Measurements from ENCODE around the gene TMEM82. TPM values are rescaled to one million over a fixed set of nuclear protein-coding genes. Genes with fewer than 3 reads are reported as not detected.

The TMEM82 gene
- total and polyA plus RNA-seq, 2 experiments from 2014 or later: 0.51 TPM; not detected in 1

GRCh38 chr1:15771836-15772515 is 29.7 kb downstream of the TMEM82 start:
- TF ChIP-seq CTCF (IDR thresholded peaks at IDR 0.05; ENCODE audit: low read depth, low read length): no peak
- Histone ChIP-seq H3K36me3 (peaks cover 55% of the 10 kb centered on the region), H3K27me3 (no peaks in the 10 kb centered on the region), H3K27ac (peak overlapping the region; percentile 6), H3K4me1 (ENCODE audit: low read depth) (no peaks in the 10 kb centered on the region), H3K4me3 (no peak overlapping the region), H3K9me3 (ENCODE audit: low read depth) (no peaks in the 10 kb centered on the region)
- no peak for DNase-seq (ENCODE audit: low read depth in 1 of 2, low spot score in 1 of 2)

GRCh38 chr1:15775706-15776105 is 33.4 kb downstream of the TMEM82 start:
- no peaks in the 10 kb centered on the region for H3K27me3 ChIP-seq
- peak in 1 of 2 donors; percentile 51 for DNase-seq (ENCODE audit: low read depth in 1 of 2, low spot score in 1 of 2)
- H3K36me3 ChIP-seq: peaks cover 54% of the 10 kb centered on the region
- no peaks in the 10 kb centered on the region for H3K4me1 ChIP-seq (ENCODE audit: low read depth)
- no peak overlapping the region for H3K27ac ChIP-seq
- no peaks in the 10 kb centered on the region for H3K9me3 ChIP-seq (ENCODE audit: low read depth)
- TF ChIP-seq CTCF (IDR thresholded peaks at IDR 0.05; ENCODE audit: low read depth, low read length): no peak
- no peak overlapping the region for H3K4me3 ChIP-seq

GRCh38 chr1:15777909-15778707 is 35.8 kb downstream of the TMEM82 start:
- no peak for TF ChIP-seq CTCF (IDR thresholded peaks at IDR 0.05; ENCODE audit: low read depth, low read length)
- H3K27ac ChIP-seq: no peak overlapping the region
- no peaks in the 10 kb centered on the region for H3K4me1 ChIP-seq (ENCODE audit: low read depth)
- no peak overlapping the region for H3K4me3 ChIP-seq
- no peaks in the 10 kb centered on the region for H3K9me3 ChIP-seq (ENCODE audit: low read depth)
- DNase-seq (ENCODE audit: low read depth in 1 of 2, low spot score in 1 of 2): no peak
- peaks cover 36% of the 10 kb centered on the region for H3K36me3 ChIP-seq
- H3K27me3 ChIP-seq: no peaks in the 10 kb centered on the region

GRCh38 chr1:15785683-15786082 is 43.4 kb downstream of the TMEM82 start:
- no peak for DNase-seq (ENCODE audit: low read depth in 1 of 2, low spot score in 1 of 2)
- Histone ChIP-seq H3K27me3 (no peaks in the 10 kb centered on the region), H3K9me3 (ENCODE audit: low read depth) (no peaks in the 10 kb centered on the region), H3K4me1 (ENCODE audit: low read depth) (no peaks in the 10 kb centered on the region), H3K4me3 (no peak overlapping the region), H3K27ac (peak overlapping the region; percentile 75), H3K36me3 (peaks cover 10% of the 10 kb centered on the region)
- no peak for TF ChIP-seq CTCF (IDR thresholded peaks at IDR 0.05; ENCODE audit: low read depth, low read length)

GRCh38 chr1:15786581-15786980 is 44.3 kb downstream of the TMEM82 start:
- TF ChIP-seq CTCF (IDR thresholded peaks at IDR 0.05; ENCODE audit: low read depth, low read length): no peak
- Histone ChIP-seq H3K27me3 (no peaks in the 10 kb centered on the region), H3K9me3 (ENCODE audit: low read depth) (no peaks in the 10 kb centered on the region), H3K4me3 (no peak overlapping the region), H3K27ac (peak overlapping the region; percentile 75), H3K36me3 (peaks cover 4% of the 10 kb centered on the region), H3K4me1 (ENCODE audit: low read depth) (no peaks in the 10 kb centered on the region)
- peak in 1 of 2 donors; percentile 44 for DNase-seq (ENCODE audit: low read depth in 1 of 2, low spot score in 1 of 2)

All from cardiac muscle cell (in vitro differentiated cells and primary cell).